PC-3 (cell line): ENCODE data around the gene LCE2A.

Source experiments
- EZH2 ChIP-seq: fragments of 300-600 bp; sonication (generic); IDR thresholded peaks from one replicate; pipeline ENCODE4 v1.6.1; 2017; ENCODE audit warnings: antibody characterized with exemption, mild to moderate bottlenecking, low read length; ENCODE audit not compliant: unreplicated experiment
- TF ChIP-seq, protein P1 (sequence below): fragments of 300-600 bp; sonication (generic); conservative IDR thresholded peaks from 2 replicates; pipeline ENCODE4 v1.5.1; 2017; ENCODE audit warnings: antibody characterized with exemption, low read depth, mild to moderate bottlenecking, low read length

DNA sequence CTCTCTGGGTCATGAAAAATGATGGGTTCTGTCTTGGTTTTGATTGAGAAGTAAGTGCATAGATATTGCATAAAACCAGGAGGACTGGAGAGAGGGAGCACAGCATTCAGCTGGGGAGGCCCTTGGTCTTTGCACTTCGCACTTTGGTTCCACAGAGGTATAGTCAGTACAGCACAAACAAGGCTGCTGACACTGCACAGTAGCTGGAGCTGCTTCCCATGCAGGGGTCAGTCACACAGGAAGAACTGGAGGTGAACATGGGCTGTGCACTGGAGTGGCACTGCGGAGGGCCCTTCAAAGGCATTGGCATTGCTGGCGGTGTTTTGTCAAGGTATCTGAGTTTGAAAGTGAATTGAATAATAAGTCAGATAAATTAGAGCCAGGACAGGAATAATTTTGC, 39.5 kb upstream of the LCE2A start:
- TF ChIP-seq, protein P1, sequence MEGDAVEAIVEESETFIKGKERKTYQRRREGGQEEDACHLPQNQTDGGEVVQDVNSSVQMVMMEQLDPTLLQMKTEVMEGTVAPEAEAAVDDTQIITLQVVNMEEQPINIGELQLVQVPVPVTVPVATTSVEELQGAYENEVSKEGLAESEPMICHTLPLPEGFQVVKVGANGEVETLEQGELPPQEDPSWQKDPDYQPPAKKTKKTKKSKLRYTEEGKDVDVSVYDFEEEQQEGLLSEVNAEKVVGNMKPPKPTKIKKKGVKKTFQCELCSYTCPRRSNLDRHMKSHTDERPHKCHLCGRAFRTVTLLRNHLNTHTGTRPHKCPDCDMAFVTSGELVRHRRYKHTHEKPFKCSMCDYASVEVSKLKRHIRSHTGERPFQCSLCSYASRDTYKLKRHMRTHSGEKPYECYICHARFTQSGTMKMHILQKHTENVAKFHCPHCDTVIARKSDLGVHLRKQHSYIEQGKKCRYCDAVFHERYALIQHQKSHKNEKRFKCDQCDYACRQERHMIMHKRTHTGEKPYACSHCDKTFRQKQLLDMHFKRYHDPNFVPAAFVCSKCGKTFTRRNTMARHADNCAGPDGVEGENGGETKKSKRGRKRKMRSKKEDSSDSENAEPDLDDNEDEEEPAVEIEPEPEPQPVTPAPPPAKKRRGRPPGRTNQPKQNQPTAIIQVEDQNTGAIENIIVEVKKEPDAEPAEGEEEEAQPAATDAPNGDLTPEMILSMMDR: no peak
- no peak for TF ChIP-seq EZH2
